Astrocyte (in vitro differentiated cells and primary cell): ENCODE measurements around the gene CTIF.

Experiments used
- EZH2 ChIP-seq: IDR thresholded peaks from 2 replicates; pipeline ENCODE4 v1.6.1; 2012; ENCODE audit warnings: mild to moderate bottlenecking, low read length, inconsistent platforms; ENCODE audit not compliant: insufficient read depth
- TF ChIP-seq, protein P1 (sequence below): IDR thresholded peaks from 2 replicates; pipeline ENCODE4 v1.5.1; 2011; ENCODE audit warnings: low read depth, mild to moderate bottlenecking, inconsistent platforms, low read length, moderate library complexity; ENCODE audit not compliant: insufficient read depth

- TF ChIP-seq, protein P1, sequence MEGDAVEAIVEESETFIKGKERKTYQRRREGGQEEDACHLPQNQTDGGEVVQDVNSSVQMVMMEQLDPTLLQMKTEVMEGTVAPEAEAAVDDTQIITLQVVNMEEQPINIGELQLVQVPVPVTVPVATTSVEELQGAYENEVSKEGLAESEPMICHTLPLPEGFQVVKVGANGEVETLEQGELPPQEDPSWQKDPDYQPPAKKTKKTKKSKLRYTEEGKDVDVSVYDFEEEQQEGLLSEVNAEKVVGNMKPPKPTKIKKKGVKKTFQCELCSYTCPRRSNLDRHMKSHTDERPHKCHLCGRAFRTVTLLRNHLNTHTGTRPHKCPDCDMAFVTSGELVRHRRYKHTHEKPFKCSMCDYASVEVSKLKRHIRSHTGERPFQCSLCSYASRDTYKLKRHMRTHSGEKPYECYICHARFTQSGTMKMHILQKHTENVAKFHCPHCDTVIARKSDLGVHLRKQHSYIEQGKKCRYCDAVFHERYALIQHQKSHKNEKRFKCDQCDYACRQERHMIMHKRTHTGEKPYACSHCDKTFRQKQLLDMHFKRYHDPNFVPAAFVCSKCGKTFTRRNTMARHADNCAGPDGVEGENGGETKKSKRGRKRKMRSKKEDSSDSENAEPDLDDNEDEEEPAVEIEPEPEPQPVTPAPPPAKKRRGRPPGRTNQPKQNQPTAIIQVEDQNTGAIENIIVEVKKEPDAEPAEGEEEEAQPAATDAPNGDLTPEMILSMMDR = no peak
- TF ChIP-seq EZH2 = no peak
These were observed 180.6 kb downstream of the CTIF start for GRCh38 chr18:48719388-48719787.
